Stimulated activated CD8-positive, alpha-beta memory T cell treated with anti-CD3 and anti-CD28 coated beads, Interleukin-7, amount 100 ng/mL, for 4 hours (primary cell): ENCODE measurements around the gene BRAF.
"Not testable (repeated sequence)": the region's sequence is repeated elsewhere in the genome, so short reads cannot be mapped to it uniquely, and the experiment has no call there.

ENCODE experiments used
- DNase-seq, 2 donors: peaks; one replicate each; pipeline ENCODE4 v3.0.0-alpha.2; 2020; ENCODE audit warnings: low read depth in 2 of 2

BRAF gene

DNA sequence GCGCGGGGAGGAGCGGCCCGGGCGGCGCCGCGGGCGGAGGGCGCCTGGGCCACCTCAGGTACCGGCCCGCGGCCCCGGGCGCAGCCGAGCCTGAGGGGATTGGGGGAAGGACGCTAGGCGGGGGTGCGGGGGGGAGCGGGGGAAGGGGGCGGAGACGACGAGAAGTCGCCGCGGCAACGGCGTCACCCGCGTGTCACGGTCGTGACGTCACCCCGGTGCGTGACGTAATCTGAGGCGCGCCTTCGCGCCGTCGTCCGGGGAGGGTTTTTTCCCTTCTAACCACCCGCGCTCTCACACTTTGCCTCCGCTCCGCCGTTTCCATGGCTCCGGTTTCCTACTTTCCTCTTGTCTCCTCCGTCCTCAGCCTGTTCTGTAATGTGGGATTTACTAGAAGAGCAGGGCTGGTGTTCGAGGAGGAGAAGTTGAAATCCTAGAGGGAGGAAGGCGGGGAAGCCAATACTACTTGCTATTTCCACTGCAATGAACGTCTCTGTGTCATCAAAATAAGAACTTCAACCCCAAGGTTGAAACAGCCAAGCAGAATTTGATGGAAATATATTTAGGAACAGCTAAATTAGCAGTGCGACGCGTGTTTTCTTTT, at the start of gene BRAF:
Gene BRAF (minus strand): TSS at position 109 of the 601 bp plus-strand sequence. CDS start 226 bp downstream, outside the sequence.
- DNase-seq = peak; percentile 82 to 90

- no peak for DNase-seq
Observed at GRCh38 chr7:140972876-140973829, 48.4 kb upstream of the BRAF start.

- DNase-seq = no peak
Observed at GRCh38 chr7:140972344-140972743, 47.6 kb upstream of the BRAF start.

DNA sequence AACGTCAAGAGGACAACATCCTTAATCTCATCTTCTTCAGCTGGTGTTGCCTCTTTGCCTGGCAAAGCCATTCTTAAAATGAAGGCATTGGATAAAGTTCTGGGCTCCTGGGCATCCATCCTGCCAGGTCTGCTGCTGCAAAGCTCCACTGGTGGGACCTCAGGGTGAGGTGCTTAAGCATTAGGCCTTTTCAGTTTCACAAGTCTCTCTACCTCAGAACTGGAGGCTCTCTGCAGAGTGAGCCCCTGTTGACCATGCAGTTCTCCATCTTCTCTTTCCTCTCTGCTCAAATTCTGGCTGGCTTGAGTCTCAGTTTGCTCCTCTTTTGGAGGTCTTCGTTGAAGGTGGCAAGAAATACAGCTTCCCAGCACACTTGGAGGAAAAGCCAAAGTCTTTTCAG, 42.7 kb upstream of the BRAF start:
- DNase-seq = no peak

DNA sequence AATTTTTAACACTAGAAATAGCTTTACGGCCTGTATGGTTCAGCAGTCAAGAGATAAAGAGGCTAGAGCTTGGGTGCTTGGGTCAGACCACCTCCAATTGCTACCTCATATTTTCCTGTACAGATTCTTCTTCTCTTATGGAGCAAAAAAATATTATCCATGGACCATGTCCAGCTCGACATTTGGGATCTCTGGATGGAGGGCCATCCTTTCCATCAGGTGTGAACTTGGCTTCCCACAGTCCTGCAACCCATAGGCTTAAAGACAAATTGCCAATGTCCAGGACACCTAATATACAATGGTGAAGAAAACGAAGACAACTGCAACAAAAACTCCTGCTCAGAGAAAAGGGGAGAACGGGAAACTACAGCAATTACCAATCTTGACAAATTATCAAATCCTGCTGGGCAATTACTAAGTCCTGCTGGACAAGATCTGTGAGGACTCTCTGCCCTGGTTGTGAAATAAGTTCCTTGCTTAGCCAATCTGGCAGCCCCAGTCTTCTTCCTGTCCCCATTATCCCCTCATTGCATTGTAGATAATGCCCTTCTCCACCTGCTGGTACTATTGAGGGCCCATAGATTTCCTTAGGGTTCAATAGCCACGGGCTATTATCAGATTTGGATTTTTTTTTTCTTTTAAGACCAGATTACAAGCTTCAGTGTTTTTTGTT, 42.0 kb upstream of the BRAF start:
- DNase-seq = no peak

GRCh38 chr7:140961117-140961516, 36.4 kb upstream of the BRAF start:
- DNase-seq = no peak

- not testable (repeated sequence) for DNase-seq
Observed at GRCh38 chr7:140956997-140957396, 32.3 kb upstream of the BRAF start.

DNA sequence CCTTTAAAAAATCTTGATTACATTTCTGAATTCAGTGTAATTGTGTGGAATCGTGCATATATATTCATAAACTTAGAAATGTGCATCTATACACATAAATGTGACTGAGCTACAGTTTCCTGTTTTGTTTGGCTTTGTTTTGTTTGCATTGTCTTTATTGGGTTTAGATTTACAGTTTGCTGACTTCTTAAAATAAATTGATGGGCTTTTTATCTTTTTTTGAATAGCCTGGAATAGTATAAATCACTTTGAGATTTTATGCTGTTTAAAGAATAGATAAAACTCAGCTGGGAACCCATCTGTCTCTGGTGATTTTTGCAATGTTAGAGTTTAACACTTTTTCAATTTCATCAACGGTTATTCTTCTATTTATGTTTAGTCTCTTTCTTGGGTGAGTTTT, 21.2 kb upstream of the BRAF start:
- no peak for DNase-seq

DNA sequence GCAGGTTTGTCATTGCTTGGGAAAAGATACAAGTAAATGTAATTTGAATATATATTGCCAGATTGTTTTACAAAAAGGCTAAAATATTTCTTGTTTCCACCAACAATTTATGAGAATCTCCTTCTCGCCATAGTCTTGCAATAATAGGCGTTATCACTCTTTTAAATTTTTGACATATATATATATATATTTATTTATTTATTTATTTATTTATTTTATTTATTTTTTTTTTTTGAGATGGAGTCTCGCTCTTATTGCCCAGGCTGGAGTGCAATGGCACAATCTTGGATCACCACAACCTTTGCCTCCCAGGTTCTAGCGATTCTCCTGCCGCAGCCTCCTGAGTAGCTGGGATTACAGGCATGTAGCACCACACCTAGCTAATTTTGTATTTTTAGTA, 17.5 kb upstream of the BRAF start:
- not testable (repeated sequence) for DNase-seq

GRCh38 chr7:140940898-140941297, 16.2 kb upstream of the BRAF start:
- no peak for DNase-seq

DNA sequence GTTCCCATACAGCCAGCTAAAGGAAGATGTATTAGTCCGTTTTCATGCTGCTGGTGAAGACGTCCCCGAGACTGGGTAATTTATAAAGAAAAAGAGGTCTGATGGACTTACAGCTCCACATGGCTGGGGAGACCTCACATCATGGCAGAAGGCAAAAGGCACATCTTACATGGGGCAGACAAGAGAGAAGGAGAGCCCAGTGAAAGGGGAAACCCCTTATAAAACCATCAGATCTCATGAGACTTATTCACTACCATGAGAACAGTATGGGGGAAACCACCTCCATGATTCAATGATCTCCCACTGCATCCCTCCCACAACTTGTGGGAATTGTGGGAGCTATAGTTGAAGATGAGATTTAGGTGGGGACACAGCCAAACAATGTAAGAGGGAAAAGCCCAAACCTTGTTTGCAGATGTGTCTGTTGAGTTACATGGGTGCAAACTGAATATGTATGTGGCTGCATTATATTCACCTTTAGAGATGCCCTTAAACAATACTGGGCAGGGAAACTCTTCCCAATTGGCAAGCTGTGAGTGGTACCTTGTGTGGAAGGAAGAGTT, 13.1 kb upstream of the BRAF start:
- no peak for DNase-seq

DNA sequence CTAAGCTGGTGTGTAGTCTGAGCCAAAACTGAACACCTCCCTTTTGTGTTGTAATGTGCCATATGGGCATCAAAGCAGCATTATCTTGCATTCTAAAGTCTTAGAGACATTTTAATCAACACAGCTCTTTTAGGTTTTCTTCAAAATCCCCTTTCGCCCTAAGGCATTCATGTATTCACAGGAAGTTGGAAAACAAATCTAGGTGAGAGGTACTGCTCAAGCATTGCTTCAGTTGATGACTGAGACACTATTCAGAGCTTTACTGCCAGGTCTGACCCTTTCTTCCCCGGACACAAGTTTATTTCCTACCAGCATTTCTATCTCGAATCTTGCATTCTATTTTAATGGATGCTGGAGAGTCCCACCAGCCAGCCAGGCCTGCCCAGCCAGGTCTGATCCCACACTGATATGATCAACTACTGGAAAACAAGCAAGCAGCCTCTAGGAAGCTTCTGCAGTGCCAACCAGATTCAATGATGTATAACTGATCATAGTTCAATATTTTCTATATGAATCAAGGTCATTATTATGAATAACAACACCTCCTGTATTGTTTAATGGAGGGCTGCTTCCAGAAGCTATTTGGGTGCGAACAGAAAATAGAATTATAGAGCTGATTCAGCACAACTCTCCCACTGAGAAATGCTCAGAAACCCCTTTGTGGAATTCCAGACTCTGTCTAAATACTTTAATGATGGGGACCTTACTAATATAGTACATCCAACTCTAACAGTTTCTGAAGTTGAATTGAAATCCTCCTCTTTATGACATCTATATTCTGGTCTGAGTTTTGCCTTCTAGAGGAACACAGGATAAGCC, 4.0 kb upstream of the BRAF start:
- no peak for DNase-seq

- not testable (repeated sequence) for DNase-seq
Observed at GRCh38 chr7:140927945-140928344, 3.2 kb upstream of the BRAF start.

GRCh38 chr7:140927351-140927750, 2.6 kb upstream of the BRAF start:
- DNase-seq = no peak

GRCh38 chr7:140926021-140926817, 1.5 kb upstream of the BRAF start:
- DNase-seq = no peak

GRCh38 chr7:140924019-140924820, 509 bp downstream of the BRAF start:
- peak; percentile 50 to 64 for DNase-seq

GRCh38 chr7:140923358-140924006, 1.2 kb downstream of the BRAF start:
- DNase-seq = no peak

GRCh38 chr7:140922741-140923345, 1.9 kb downstream of the BRAF start:
- DNase-seq = no peak

DNA sequence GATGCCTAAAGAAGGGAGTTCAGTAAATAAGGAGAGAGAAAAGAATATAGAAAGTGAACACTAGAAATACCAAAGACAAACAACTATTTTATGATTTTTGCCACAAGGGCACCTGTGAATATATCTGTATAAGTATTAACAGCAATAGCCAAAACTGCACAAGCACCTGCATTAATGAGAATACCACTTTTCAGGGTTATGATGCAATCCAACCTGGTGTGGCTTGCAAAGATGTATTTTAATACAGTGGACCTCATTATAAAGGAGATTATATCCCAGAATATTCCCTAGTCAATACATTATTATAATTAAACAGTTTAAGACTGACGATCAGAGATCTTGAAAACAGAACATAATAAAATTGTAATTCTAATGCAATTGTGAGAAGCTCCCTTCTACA, 4.0 kb downstream of the BRAF start:
- DNase-seq = no peak
